GM21529 (cell line): ENCODE data around the gene PAOX.
A peak's percentile ranks its signal among the peaks of the same experiment; 100 is the strongest.
"Not testable (repeated sequence)": the region's sequence is repeated elsewhere in the genome, so short reads cannot be mapped to it uniquely, and the experiment has no call there.

Source experiments
- ATAC-seq: cut with Tn5 transposase; IDR thresholded peaks from one replicate; pipeline ENCODE4 v1.9.1; 2021; ENCODE audit not compliant: unreplicated experiment

Gene PAOX

GRCh38 chr10:133362846-133363245 lies 16.2 kb upstream of the PAOX start:
- no peak for ATAC-seq

- ATAC-seq: no peak
Observed at GRCh38 chr10:133364645-133365431, 14.2 kb upstream of the PAOX start.

DNA sequence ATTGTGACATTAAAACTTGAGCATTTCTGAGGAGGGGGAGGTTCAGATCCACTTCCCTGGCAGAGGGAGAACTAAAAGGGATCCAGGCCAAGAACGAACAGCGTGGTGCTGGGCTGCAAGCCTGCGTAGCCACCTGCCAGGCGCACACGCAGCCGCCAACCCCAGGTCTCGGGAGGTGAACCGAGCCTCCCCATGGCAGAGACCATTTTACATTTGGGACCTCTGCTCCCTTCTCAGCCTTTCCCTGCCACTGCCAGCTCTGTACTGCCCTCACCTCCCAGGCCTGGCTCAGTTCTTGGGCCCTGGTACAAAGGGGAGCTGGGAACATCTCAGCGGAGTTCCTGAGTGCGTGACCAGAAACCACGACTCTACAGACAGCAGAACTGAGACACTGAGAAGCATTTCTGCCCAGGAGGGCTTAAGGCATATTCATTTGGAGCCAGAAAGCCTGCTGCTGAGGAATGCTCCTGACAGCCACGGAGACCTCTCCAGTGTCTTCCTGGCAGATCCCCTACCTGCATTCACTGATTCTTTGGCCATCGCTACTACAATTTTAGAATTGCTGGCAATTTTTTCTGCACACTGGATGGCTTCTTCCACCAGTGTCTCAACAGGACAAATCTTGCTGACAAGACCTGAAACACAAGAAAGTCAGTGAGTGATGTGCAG lies 13.5 kb upstream of the PAOX start:
- no peak for ATAC-seq

GRCh38 chr10:133366130-133366478 lies 13.0 kb upstream of the PAOX start:
- ATAC-seq: no peak

- no peak for ATAC-seq
Observed at GRCh38 chr10:133366751-133367150, 12.3 kb upstream of the PAOX start.

- ATAC-seq: not testable (repeated sequence)
Observed at GRCh38 chr10:133367461-133367860, 11.6 kb upstream of the PAOX start.

DNA sequence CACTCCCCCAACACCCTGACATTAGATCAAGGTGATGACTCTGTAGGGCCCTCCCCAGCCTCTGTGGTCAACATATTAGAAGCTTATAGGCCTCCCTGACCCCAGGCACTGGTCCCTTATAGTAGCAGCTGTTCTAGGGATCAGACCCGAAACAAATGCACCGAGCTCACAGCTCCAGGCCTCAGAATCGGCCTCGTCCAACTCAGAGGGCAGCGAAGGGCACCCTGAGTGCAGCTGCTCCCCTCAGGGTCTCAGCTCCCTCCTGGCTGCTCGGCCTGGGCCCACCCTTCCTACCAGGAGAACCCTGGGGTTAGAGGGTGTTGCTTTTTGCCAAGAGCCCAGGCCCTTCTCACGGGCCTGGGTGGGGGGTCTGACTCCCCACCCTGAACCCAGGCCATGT lies 10.9 kb upstream of the PAOX start:
- no peak for ATAC-seq

GRCh38 chr10:133370030-133370786 lies 8.9 kb upstream of the PAOX start:
- no peak for ATAC-seq

GRCh38 chr10:133372507-133372906 lies 6.6 kb upstream of the PAOX start:
- ATAC-seq: no peak

- peak; percentile 96 for ATAC-seq
Observed at GRCh38 chr10:133373174-133374090, 5.6 kb upstream of the PAOX start, which contains the start of gene ECHS1. Gene ECHS1, minus strand, starts transcription at chr10:133373354. Its CDS starts 21 bp downstream, at chr10:133373333.

GRCh38 chr10:133375357-133376115 lies 3.5 kb upstream of the PAOX start:
- ATAC-seq: no peak

DNA sequence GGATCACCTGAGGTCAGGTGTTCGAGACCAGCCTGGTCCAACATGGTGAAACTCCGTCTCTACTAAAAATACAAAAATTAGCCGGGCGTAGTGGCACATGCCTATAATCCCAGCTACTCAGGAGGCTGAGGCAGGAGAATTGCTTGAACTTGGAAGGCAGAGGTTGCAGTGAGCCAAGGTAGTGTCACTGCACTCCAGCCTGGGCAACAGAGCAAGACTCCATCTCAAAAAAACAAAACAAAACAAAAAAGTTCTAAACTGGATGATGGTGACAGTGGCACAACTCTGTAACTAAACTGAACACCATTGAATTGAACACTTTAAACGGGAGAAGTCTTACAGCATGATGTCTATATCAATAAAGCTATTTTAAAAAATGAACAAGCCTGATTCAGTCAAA lies 2.9 kb upstream of the PAOX start:
- not testable (repeated sequence) for ATAC-seq

DNA sequence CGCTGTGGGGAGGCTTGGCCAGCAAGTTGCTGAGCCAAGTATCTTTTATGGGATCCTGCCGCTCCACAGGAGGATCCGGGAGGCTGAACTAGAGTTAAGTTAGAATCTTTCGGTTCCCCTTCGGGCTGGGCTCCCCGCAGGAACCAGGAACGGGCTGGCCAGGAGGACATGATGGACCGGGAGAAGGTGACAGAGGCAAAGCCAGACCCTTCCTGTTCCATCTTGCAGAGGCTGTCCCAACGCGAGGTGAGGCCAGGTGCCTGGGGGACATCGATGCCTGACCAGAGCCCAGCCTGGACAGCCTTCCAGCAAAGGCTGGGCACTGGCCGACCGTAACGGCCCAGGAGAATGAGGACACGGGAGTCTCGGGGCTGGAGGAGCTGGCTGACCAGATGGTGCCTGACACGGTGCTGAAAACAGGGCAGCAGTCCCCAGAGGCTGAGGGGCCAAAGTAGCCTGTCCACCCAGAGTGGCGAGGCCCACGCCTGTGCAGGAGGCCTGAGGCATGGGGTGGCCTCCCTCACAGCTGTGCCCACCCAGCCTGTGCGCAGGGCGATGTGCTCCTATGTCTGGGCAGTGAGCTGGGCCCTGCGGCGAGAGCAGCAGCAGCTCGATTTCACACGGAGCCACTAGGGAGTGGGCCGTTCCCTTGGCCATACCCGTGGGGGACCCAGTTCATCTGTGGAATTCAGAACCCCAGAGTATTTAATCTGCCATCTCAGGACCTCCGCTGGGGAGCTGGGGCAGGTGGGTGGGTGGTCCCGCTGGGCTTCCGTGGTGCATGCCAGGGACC lies 1.8 kb upstream of the PAOX start:
- ATAC-seq: no peak

DNA sequence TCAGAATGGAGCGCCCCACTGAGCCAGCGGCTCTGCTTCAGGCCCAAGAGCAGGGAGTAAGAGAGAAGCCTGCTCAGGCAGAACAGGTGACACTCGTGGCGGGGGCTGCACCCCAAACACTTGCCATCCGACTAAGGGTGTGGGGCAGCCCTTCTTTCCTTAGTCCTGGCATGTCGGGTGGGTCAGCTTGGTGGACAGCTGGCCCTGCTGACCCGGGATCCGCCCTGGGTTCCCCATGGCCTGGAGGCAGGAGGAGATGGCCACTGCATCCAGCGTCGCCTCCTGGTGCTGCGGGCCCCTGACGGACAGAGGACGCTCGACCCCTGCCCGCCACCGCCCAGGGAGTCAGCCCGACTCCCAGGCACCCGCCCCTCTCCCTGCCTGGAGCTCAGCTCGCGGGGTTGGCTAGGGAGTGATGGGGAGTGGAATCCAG lies 1.2 kb upstream of the PAOX start:
- no peak for ATAC-seq

- ATAC-seq: peak; percentile 40
Observed at GRCh38 chr10:133378251-133379096, 588 bp upstream of the PAOX start.

- ATAC-seq: no peak
Observed at GRCh38 chr10:133379801-133380666, 972 bp downstream of the PAOX start.

DNA sequence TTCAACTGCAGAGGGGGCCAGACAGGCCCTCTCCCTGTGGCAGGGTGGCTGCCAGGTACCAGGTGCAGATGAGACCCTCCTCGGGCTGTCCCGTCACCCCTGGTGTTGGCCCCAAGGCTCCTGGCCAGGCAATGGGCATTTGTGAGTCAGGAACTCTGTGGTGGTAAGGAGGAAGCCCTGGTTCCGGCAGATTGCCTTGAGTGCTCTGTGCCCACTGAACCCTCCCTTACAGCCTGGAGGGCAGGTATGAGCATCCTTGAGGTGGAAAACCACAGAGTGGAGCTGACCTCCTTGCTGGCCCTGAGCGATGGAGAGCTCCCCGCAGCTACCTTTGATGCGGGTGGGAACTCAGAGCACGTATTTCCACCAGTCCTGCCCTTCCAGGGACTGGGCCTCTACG lies 2.0 kb downstream of the PAOX start:
- no peak for ATAC-seq
